ENCODE measurements around the gene RNF4. TPM values are rescaled to one million over a fixed set of nuclear protein-coding genes. Genes with fewer than 3 reads are reported as not detected.

RNF4 gene
- total RNA-seq, 1 donor from 2014 or later, result 26.0 TPM

DNA sequence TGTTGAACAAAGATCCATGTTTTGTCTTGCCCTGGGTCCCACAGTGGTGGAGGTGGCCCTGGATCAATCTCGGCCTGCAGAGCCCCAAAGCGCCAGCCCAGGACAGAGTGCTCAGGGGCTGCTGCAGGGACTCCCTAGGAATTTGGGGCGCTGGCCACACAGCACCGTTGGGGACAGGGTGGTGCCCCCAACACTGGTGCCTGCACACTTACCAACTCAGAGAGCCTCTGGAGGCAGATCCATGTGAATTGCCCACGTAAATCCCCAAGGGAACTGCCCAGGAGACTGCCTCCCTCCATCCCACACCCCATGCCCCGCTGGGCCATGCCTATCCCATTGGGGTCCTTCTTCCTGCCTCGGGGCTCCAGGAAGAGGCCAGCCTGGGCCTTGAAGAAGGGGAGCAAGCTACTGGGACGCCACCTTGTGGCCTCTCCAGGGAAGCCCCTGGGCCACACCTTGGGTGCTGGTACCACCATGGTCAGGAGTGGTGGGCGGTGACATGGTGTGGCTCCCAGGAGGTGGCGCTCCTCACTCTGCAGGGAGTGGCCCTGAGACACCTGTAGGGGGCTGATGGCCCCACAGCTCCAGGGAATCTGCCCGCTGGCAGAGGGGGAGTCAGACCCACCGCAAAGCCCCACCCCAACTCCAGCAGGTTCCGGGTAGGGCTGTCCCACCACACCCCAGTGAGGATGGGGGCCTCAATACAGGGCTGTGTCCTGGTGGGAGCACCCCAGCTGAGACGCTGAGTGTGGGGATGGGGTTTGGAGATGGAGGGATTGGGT lies 27.3 kb upstream of the RNF4 start:
- Histone ChIP-seq H3K4me1 (peaks cover 5% of the 10 kb centered on the region), H3K4me3 (no peak overlapping the region), H3K27ac (replicated peaks) (no peak overlapping the region), H3K27me3 (ENCODE audit: low read depth) (no peaks in the 10 kb centered on the region), H3K9me3 (replicated peaks) (no peaks in the 10 kb centered on the region), H3K36me3 (no peaks in the 10 kb centered on the region)
- TF ChIP-seq, protein P1, sequence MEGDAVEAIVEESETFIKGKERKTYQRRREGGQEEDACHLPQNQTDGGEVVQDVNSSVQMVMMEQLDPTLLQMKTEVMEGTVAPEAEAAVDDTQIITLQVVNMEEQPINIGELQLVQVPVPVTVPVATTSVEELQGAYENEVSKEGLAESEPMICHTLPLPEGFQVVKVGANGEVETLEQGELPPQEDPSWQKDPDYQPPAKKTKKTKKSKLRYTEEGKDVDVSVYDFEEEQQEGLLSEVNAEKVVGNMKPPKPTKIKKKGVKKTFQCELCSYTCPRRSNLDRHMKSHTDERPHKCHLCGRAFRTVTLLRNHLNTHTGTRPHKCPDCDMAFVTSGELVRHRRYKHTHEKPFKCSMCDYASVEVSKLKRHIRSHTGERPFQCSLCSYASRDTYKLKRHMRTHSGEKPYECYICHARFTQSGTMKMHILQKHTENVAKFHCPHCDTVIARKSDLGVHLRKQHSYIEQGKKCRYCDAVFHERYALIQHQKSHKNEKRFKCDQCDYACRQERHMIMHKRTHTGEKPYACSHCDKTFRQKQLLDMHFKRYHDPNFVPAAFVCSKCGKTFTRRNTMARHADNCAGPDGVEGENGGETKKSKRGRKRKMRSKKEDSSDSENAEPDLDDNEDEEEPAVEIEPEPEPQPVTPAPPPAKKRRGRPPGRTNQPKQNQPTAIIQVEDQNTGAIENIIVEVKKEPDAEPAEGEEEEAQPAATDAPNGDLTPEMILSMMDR (IDR thresholded peaks at IDR 0.05; ENCODE audit: borderline replicate concordance), result peak; percentile 74
- DNase-seq, result peak; percentile 47
- intact Hi-C loops (cut with micrococcal nuclease), result no loop called here

DNA sequence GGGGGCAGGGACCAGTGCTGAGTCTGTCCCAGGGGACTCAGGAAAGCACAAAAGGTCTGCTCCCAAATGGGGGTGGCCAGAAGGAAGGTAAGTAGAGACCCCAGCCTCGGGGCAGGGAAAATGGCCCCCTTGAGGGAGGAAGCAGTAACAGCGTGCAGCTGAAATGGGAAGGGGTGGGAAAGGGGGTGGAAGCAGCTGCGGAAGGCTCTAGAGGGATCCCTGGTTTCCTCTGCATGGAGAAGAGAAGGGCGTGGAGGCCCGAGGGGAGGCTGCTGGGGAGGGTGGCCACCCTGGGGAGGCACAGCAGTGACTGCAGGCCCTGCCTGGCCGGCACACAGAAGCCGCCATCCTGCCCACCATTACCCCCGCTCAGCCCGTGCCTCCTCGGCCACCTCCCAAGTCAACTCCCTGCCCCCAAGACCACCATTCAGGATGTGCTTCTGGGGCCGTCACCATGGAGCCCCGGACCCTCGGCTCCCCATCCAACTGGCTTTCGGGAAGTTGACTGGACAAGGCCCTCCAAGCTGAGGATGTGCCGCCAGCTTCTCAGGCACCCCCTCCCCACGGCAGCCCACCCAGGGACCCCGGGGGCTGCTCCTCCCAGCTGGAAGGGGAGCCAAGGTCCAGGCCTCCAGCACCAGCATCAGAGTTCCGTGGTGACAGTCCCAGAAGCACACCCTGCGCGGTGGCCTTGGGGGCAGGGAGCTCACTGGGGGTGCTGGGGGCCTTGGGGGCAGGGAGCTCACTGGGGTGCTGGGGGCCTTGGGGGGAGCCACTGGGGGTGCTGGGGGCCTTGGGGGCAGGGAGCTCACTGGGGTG lies 26.5 kb upstream of the RNF4 start:
- no peaks in the 10 kb centered on the region for H3K9me3 ChIP-seq (replicated peaks)
- H3K4me1 ChIP-seq, result peaks cover 5% of the 10 kb centered on the region
- intact Hi-C loops (cut with micrococcal nuclease), result no loop called here
- H3K36me3 ChIP-seq, result no peaks in the 10 kb centered on the region
- H3K4me3 ChIP-seq, result no peak overlapping the region
- no peak overlapping the region for H3K27ac ChIP-seq (replicated peaks)
- no peaks in the 10 kb centered on the region for H3K27me3 ChIP-seq (ENCODE audit: low read depth)
- TF ChIP-seq, protein P1 (IDR thresholded peaks at IDR 0.05; ENCODE audit: borderline replicate concordance), result no peak
- no peak for DNase-seq

DNA sequence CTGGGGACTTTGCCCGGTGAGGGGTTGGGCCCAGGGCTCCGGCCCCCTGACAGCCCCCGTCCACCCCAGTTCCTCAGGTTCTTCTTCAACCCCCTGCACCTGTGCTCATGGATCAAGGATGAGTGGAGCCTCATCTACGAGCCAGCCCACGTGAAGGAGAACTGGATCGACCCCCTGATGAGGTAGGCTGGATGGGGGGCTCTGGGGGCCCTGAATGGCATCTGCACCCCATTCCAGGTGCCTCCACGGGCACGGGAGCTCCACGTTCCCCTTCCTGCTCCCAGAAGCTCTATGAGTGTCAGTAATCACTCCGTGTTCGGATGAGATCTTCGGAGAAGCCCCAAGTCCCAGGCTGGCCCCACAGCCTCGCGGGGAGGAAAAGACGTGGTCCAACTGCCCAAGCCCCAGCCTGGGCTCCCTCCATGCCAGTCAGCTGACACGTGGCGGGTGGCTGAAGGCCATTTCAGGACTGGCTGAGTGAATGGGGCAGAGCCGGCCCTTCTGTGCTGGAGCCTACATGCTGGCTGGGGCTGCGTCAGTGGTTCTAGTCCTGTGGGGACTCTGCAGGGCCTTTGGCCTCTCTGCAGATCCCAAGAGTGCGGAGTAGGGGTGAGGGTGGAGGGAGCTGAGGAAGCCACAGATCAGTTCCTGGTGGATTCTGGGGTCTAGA lies 25.7 kb upstream of the RNF4 start:
- Histone ChIP-seq H3K27me3 (ENCODE audit: low read depth) (no peaks in the 10 kb centered on the region), H3K4me3 (no peak overlapping the region), H3K4me1 (peaks cover 5% of the 10 kb centered on the region), H3K27ac (replicated peaks) (no peak overlapping the region), H3K9me3 (replicated peaks) (no peaks in the 10 kb centered on the region), H3K36me3 (no peaks in the 10 kb centered on the region)
- intact Hi-C loops (cut with micrococcal nuclease), result no loop called here
- no peak for DNase-seq
- TF ChIP-seq, protein P1 (IDR thresholded peaks at IDR 0.05; ENCODE audit: borderline replicate concordance), result no peak

DNA sequence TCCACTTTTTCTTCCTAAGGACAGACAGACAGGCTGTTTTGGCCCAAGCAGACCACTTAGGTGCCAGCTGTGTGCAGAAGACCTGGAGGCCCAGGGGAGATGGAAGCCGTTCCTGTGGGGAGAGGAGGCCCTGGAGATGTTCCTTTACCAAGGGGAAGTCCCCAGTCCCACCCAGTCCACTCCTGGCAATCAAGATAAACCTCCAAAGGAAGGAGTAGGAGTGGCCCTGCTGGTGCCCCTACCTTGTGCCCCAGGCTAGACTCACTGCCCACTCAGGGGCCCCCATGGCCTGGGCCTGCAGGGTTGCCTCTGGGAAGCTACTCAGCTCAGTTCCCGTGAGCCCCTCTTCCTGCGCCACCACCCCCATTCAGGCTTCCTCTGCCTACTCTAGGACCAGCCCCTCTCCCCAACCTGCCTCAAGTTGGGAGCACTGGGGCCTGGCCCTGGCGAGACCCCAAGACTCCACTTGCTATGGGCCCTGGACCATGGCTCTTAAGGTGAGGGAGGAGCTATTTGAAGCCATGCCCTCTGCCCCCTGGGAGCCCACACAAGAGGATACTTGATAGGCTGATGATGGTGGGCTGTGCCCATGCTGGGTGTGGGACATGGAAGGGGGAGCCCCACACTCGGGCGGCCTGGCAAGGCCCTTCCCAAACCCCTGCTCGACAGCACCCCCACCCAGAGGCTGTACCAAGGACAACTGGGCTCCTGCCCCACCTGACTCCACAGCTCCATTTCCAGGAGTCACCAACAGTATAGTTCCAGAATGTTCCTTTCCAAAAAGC lies 24.8 kb upstream of the RNF4 start:
- Histone ChIP-seq H3K27ac (replicated peaks) (no peak overlapping the region), H3K9me3 (replicated peaks) (no peaks in the 10 kb centered on the region), H3K27me3 (ENCODE audit: low read depth) (no peaks in the 10 kb centered on the region), H3K4me3 (no peak overlapping the region), H3K36me3 (no peaks in the 10 kb centered on the region), H3K4me1 (peaks cover 5% of the 10 kb centered on the region)
- no peak for DNase-seq
- TF ChIP-seq, protein P1 (IDR thresholded peaks at IDR 0.05; ENCODE audit: borderline replicate concordance), result no peak
- intact Hi-C loops (cut with micrococcal nuclease), result no loop called here

DNA sequence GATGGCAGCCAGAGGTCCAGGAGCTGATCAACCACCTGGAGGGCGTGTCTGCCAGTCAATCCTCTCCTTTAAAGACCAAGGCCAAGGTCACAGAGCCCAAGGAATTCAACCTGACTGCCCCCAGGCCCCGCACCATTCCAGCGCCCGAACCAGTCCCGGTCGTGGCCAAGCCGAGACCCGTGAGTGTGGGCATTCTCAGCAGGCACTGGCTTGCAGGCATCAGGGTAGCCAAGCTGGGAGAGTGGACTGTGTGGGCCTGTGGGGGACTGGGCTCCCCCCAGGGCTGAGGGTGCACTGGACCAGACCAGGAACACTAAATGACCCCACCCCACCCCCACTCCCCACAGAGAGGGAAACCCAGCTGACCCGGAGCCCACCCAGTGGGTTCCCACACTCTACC lies 23.8 kb upstream of the RNF4 start:
- intact Hi-C loops (cut with micrococcal nuclease), result no loop called here
- Histone ChIP-seq H3K36me3 (no peaks in the 10 kb centered on the region), H3K4me1 (peaks cover 5% of the 10 kb centered on the region), H3K9me3 (replicated peaks) (no peaks in the 10 kb centered on the region), H3K4me3 (no peak overlapping the region), H3K27ac (replicated peaks) (no peak overlapping the region), H3K27me3 (ENCODE audit: low read depth) (no peaks in the 10 kb centered on the region)
- TF ChIP-seq, protein P1 (IDR thresholded peaks at IDR 0.05; ENCODE audit: borderline replicate concordance), result no peak
- no peak for DNase-seq
